Progenitor cell of endocrine pancreas (in vitro differentiated cells): ENCODE results near the gene CFAP410. TPM values are rescaled to one million over a fixed set of nuclear protein-coding genes. Genes with fewer than 3 reads are reported as not detected.

Experiments used
- DNase-seq: peaks from one replicate; pipeline ENCODE4 v3.0.0; 2021; ENCODE audit warnings: low spot score; ENCODE audit not compliant: unreplicated experiment
- H3K27ac Mint-ChIP-seq: 2 replicates; pipeline ENCODE4 v1.8.0; 2021; ENCODE audit warnings: mild to moderate bottlenecking, moderate library complexity, mixed read lengths
- H3K27me3 Mint-ChIP-seq: 2 replicates; pipeline ENCODE4 v1.8.0; 2021; ENCODE audit warnings: mixed read lengths
- H3K36me3 Mint-ChIP-seq: 2 replicates; pipeline ENCODE4 v1.8.0; 2022; ENCODE audit warnings: mixed read lengths; ENCODE audit not compliant: insufficient read depth
- H3K4me1 Mint-ChIP-seq: 2 replicates; pipeline ENCODE4 v1.8.0; 2021; ENCODE audit warnings: low read depth, mixed read lengths
- H3K4me3 Mint-ChIP-seq: 2 replicates; pipeline ENCODE4 v1.8.0; 2021; ENCODE audit warnings: low read depth, mild to moderate bottlenecking, moderate library complexity, mixed read lengths
- H3K9me3 Mint-ChIP-seq: 2 replicates; pipeline ENCODE4 v1.8.0; 2021; ENCODE audit warnings: low read depth, mixed read lengths
- total RNA-seq: library from RNA; stranded (reverse); gene quantifications from 2 replicates; pipeline ENCODE4 v1.2.1, GENCODE V29; 2021
- TF ChIP-seq, protein P1 (sequence below): fragments of 200-600 bp; sonication (generic); IDR thresholded peaks from one replicate; pipeline ENCODE4 v1.5.0; 2021; ENCODE audit warnings: antibody characterized with exemption, mild to moderate bottlenecking; ENCODE audit not compliant: unreplicated experiment

The CFAP410 gene
- total RNA-seq, 1 donor from 2014 or later: 32.4 TPM

- Mint-ChIP-seq H3K27me3 (no peaks in the 10 kb centered on the region), H3K4me1 (no peaks in the 10 kb centered on the region), H3K9me3 (no peaks in the 10 kb centered on the region), H3K4me3 (no peak overlapping the region), H3K36me3 (peaks cover 1% of the 10 kb centered on the region), H3K27ac (peak overlapping the region; percentile 73)
- TF ChIP-seq, protein P1, sequence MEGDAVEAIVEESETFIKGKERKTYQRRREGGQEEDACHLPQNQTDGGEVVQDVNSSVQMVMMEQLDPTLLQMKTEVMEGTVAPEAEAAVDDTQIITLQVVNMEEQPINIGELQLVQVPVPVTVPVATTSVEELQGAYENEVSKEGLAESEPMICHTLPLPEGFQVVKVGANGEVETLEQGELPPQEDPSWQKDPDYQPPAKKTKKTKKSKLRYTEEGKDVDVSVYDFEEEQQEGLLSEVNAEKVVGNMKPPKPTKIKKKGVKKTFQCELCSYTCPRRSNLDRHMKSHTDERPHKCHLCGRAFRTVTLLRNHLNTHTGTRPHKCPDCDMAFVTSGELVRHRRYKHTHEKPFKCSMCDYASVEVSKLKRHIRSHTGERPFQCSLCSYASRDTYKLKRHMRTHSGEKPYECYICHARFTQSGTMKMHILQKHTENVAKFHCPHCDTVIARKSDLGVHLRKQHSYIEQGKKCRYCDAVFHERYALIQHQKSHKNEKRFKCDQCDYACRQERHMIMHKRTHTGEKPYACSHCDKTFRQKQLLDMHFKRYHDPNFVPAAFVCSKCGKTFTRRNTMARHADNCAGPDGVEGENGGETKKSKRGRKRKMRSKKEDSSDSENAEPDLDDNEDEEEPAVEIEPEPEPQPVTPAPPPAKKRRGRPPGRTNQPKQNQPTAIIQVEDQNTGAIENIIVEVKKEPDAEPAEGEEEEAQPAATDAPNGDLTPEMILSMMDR: no peak
- DNase-seq: no peak
Measured at GRCh38 chr21:44329086-44329889, 9.9 kb downstream of the CFAP410 start.

GRCh38 chr21:44328242-44328895, 10.8 kb downstream of the CFAP410 start:
- H3K27ac Mint-ChIP-seq: no peak overlapping the region
- TF ChIP-seq, protein P1: no peak
- H3K9me3 Mint-ChIP-seq: no peaks in the 10 kb centered on the region
- peaks cover 1% of the 10 kb centered on the region for H3K36me3 Mint-ChIP-seq
- no peaks in the 10 kb centered on the region for H3K4me1 Mint-ChIP-seq
- DNase-seq: no peak
- H3K4me3 Mint-ChIP-seq: no peak overlapping the region
- no peaks in the 10 kb centered on the region for H3K27me3 Mint-ChIP-seq

GRCh38 chr21:44327603-44327974, 11.6 kb downstream of the CFAP410 start:
- Mint-ChIP-seq H3K4me3 (no peak overlapping the region), H3K36me3 (no peaks in the 10 kb centered on the region), H3K27ac (no peak overlapping the region), H3K27me3 (no peaks in the 10 kb centered on the region), H3K9me3 (no peaks in the 10 kb centered on the region), H3K4me1 (no peaks in the 10 kb centered on the region)
- no peak for DNase-seq
- TF ChIP-seq, protein P1: no peak

- Mint-ChIP-seq H3K4me1 (no peaks in the 10 kb centered on the region), H3K27ac (no peak overlapping the region), H3K36me3 (no peaks in the 10 kb centered on the region), H3K4me3 (no peak overlapping the region), H3K27me3 (no peaks in the 10 kb centered on the region), H3K9me3 (no peaks in the 10 kb centered on the region)
- no peak for DNase-seq
- TF ChIP-seq, protein P1: no peak
Measured at GRCh38 chr21:44326716-44327602, 12.2 kb downstream of the CFAP410 start.

- no peaks in the 10 kb centered on the region for H3K27me3 Mint-ChIP-seq
- TF ChIP-seq, protein P1: no peak
- DNase-seq: no peak
- no peaks in the 10 kb centered on the region for H3K9me3 Mint-ChIP-seq
- no peak overlapping the region for H3K27ac Mint-ChIP-seq
- peaks cover 1% of the 10 kb centered on the region for H3K36me3 Mint-ChIP-seq
- H3K4me3 Mint-ChIP-seq: no peak overlapping the region
- no peaks in the 10 kb centered on the region for H3K4me1 Mint-ChIP-seq
Measured at GRCh38 chr21:44326272-44326647, 12.9 kb downstream of the CFAP410 start.
